H1 (cell line): Measurements from ENCODE around the gene SMIM24. TPM values are rescaled to one million over a fixed set of nuclear protein-coding genes. Genes with fewer than 3 reads are reported as not detected.

Experiments
- ASH2L ChIP-seq: fragments of 200-600, 300-600 bp; sonication (generic); IDR thresholded peaks from one replicate; pipeline ENCODE4 v1.7.1; 2017; ENCODE audit warnings: low read length
- ATF2 ChIP-seq: IDR thresholded peaks from 2 replicates; pipeline ENCODE4 v1.6.1; 2012; ENCODE audit warnings: low read length, inconsistent platforms
- CHD2 ChIP-seq: IDR thresholded peaks from 2 replicates; pipeline ENCODE4 v1.6.1; 2012; ENCODE audit warnings: low read length, improper control_type of control experiment
- KDM5A ChIP-seq: fragments of 200-600 bp; IDR thresholded peaks from 2 replicates; pipeline ENCODE4 v1.7.1; 2012; ENCODE audit warnings: mild to moderate bottlenecking, low read length, inconsistent platforms, mixed read lengths
- PHF8 ChIP-seq: fragments of 200-600 bp; sonication (generic); conservative IDR thresholded peaks from 2 replicates; pipeline ENCODE4 v1.7.1; 2012; ENCODE audit warnings: low read depth, mild to moderate bottlenecking, inconsistent platforms, low read length, moderate library complexity
- RFX5 ChIP-seq: IDR thresholded peaks from 2 replicates; pipeline ENCODE4 v1.6.1; 2011; ENCODE audit warnings: low read depth, low read length, improper control_type of control experiment, borderline replicate concordance
- SIN3A ChIP-seq, 2 experiments: IDR thresholded peaks in 1 of 2; conservative IDR thresholded peaks in 1 of 2; 2 replicates each; pipeline ENCODE4 v1.6.1; 2011 to 2012; ENCODE audit warnings: low read length in 2 of 2, improper control_type of control experiment in 1 of 2, low read depth in 1 of 2, mild to moderate bottlenecking in 1 of 2
- polyA plus RNA-seq, 7 experiments: library from polyadenylated mRNA; depleted of rRNA in 3 of 7; stranded (reverse) in 5 of 7; unstranded in 2 of 7; fragments of >200 nt in 5 of 7; fragments of 200-250 nt in 2 of 7; gene quantifications; 1 replicate in 5 of 7; 2 replicates in 1 of 7; 4 replicates in 1 of 7; pipeline versions ENCODE4 v1.2.1 to v1.2.3, GENCODE V29; 2011 to 2013; ENCODE audit warnings: missing spikeins in 2 of 7, mixed read lengths in 2 of 7
- total RNA-seq: library from RNA; stranded (reverse); fragmentation: NEBNext Ultra II Directional; extraction: Animal tissue kit (Norgen Biotek cat#: 25700); gene quantifications from 2 replicates; pipeline ENCODE4 v1.2.1, GENCODE V29; 2021
- TF ChIP-seq, protein P1 (sequence below): fragments of 300-600 bp; sonication (generic); IDR thresholded peaks from 2 replicates; pipeline ENCODE4 v1.7.1; 2012; ENCODE audit warnings: low read length, moderate library complexity, mild to moderate bottlenecking, inconsistent platforms; ENCODE audit not compliant: insufficient replicate concordance
- TF ChIP-seq, protein P2 (sequence below): IDR thresholded peaks from 2 replicates; pipeline ENCODE4 v1.6.1; 2011; ENCODE audit warnings: low read length, improper control_type of control experiment

Gene SMIM24
- total and polyA plus RNA-seq, 2 of the 8 experiments (the other 6 are each of a cell fraction or from before 2014, with no cell fraction given) = 3.8 to 4.5 TPM

DNA sequence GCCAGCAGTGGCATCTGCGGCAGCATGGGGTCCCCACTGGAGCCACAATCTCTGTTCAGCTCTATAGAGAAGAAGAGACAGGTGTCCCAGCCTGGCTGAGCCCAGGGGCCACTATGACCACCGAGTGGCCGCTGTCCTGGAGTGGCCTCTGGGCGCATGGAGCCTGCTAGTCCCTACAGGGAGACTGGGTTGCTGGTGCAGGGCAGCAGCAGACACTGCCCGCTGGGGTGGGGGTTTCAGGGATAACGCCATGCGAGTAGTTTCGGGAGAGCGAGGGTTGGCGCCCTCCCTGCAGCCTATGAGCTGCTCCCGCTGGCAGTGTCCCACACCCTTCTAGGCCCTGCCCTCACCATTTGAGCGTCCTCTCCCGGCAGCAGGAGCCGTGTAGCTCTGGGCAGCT, 47.8 kb upstream of the SMIM24 start (continued):
- TF ChIP-seq, protein P1, sequence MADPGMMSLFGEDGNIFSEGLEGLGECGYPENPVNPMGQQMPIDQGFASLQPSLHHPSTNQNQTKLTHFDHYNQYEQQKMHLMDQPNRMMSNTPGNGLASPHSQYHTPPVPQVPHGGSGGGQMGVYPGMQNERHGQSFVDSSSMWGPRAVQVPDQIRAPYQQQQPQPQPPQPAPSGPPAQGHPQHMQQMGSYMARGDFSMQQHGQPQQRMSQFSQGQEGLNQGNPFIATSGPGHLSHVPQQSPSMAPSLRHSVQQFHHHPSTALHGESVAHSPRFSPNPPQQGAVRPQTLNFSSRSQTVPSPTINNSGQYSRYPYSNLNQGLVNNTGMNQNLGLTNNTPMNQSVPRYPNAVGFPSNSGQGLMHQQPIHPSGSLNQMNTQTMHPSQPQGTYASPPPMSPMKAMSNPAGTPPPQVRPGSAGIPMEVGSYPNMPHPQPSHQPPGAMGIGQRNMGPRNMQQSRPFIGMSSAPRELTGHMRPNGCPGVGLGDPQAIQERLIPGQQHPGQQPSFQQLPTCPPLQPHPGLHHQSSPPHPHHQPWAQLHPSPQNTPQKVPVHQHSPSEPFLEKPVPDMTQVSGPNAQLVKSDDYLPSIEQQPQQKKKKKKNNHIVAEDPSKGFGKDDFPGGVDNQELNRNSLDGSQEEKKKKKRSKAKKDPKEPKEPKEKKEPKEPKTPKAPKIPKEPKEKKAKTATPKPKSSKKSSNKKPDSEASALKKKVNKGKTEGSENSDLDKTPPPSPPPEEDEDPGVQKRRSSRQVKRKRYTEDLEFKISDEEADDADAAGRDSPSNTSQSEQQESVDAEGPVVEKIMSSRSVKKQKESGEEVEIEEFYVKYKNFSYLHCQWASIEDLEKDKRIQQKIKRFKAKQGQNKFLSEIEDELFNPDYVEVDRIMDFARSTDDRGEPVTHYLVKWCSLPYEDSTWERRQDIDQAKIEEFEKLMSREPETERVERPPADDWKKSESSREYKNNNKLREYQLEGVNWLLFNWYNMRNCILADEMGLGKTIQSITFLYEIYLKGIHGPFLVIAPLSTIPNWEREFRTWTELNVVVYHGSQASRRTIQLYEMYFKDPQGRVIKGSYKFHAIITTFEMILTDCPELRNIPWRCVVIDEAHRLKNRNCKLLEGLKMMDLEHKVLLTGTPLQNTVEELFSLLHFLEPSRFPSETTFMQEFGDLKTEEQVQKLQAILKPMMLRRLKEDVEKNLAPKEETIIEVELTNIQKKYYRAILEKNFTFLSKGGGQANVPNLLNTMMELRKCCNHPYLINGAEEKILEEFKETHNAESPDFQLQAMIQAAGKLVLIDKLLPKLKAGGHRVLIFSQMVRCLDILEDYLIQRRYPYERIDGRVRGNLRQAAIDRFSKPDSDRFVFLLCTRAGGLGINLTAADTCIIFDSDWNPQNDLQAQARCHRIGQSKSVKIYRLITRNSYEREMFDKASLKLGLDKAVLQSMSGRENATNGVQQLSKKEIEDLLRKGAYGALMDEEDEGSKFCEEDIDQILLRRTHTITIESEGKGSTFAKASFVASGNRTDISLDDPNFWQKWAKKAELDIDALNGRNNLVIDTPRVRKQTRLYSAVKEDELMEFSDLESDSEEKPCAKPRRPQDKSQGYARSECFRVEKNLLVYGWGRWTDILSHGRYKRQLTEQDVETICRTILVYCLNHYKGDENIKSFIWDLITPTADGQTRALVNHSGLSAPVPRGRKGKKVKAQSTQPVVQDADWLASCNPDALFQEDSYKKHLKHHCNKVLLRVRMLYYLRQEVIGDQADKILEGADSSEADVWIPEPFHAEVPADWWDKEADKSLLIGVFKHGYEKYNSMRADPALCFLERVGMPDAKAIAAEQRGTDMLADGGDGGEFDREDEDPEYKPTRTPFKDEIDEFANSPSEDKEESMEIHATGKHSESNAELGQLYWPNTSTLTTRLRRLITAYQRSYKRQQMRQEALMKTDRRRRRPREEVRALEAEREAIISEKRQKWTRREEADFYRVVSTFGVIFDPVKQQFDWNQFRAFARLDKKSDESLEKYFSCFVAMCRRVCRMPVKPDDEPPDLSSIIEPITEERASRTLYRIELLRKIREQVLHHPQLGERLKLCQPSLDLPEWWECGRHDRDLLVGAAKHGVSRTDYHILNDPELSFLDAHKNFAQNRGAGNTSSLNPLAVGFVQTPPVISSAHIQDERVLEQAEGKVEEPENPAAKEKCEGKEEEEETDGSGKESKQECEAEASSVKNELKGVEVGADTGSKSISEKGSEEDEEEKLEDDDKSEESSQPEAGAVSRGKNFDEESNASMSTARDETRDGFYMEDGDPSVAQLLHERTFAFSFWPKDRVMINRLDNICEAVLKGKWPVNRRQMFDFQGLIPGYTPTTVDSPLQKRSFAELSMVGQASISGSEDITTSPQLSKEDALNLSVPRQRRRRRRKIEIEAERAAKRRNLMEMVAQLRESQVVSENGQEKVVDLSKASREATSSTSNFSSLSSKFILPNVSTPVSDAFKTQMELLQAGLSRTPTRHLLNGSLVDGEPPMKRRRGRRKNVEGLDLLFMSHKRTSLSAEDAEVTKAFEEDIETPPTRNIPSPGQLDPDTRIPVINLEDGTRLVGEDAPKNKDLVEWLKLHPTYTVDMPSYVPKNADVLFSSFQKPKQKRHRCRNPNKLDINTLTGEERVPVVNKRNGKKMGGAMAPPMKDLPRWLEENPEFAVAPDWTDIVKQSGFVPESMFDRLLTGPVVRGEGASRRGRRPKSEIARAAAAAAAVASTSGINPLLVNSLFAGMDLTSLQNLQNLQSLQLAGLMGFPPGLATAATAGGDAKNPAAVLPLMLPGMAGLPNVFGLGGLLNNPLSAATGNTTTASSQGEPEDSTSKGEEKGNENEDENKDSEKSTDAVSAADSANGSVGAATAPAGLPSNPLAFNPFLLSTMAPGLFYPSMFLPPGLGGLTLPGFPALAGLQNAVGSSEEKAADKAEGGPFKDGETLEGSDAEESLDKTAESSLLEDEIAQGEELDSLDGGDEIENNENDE = no peak
- TF ChIP-seq, protein P2, sequence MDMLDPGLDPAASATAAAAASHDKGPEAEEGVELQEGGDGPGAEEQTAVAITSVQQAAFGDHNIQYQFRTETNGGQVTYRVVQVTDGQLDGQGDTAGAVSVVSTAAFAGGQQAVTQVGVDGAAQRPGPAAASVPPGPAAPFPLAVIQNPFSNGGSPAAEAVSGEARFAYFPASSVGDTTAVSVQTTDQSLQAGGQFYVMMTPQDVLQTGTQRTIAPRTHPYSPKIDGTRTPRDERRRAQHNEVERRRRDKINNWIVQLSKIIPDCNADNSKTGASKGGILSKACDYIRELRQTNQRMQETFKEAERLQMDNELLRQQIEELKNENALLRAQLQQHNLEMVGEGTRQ = no peak
- TF ChIP-seq ATF2 (no peak), RFX5 (no peak), SIN3A (conservative IDR thresholded peaks at IDR 0.05 in 1 of 2, IDR thresholded peaks at IDR 0.05 in 1 of 2; ENCODE audit: low read depth in 1 of 2, low read length in 2 of 2) (no peak), ASH2L (no peak), CHD2 (no peak), PHF8 (no peak), KDM5A (no peak)
